NCI-H446 (cell line): Measurements from ENCODE around the gene CRYBA2.

Experiments
- DNase-seq, 2 experiments: peaks; one replicate each; lab custom pipeline; 2025; lab: John Stamatoyannopoulos, UW

Gene CRYBA2, protein sequence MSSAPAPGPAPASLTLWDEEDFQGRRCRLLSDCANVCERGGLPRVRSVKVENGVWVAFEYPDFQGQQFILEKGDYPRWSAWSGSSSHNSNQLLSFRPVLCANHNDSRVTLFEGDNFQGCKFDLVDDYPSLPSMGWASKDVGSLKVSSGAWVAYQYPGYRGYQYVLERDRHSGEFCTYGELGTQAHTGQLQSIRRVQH

DNA sequence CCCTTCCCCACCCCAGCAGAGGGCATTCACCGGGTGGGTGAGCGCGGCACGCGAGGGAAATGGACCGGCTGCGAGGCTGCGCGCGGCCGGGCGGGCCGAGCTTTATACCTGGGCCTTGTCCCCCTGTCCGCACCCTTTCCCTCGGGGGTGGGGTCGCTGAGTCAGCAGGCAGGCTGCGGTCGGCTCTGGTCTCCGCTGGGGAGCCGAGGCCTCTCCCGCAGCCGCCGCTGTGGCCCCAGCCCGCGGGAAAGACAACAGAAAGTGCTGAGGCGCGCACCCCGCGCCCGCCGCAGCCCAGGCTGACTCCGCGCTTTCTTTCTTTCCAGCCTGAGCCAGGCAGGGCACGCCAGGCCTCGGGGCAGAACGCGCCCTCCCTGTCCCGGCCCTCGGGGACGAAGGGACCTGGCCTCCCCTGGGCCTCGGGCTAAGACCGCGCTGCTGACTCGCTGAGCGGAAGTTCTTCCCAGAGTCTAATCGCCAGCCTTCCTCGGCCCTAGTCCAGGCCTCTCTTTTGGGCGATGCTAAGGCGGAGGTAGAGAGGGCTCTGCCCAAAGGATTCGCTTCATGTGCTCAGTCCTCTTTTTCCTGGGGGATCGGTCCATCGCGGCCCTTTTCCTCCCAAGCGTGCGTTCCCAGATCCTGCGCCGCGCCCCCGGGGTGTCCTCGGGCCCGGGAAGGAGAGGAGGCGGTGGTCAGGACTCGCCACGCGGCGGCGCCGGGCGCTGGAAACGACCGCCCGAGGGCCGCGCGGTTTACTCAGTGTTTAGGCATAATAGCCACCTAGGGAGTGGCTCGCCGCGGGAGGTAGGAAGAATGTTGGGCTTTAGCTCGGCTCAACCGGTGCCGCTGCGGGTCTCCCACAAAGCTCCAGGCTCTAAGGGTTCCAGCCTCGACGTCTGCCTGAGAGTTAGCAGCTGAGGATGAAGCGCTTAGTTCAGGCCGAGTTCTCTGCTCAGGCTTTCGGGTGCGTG is at the start of gene CRYBA2:
Gene CRYBA2 (minus strand): TSS at position 78 of the 971 bp plus-strand sequence. CDS start 246 bp downstream, outside the sequence.
- DNase-seq = no peak

DNA sequence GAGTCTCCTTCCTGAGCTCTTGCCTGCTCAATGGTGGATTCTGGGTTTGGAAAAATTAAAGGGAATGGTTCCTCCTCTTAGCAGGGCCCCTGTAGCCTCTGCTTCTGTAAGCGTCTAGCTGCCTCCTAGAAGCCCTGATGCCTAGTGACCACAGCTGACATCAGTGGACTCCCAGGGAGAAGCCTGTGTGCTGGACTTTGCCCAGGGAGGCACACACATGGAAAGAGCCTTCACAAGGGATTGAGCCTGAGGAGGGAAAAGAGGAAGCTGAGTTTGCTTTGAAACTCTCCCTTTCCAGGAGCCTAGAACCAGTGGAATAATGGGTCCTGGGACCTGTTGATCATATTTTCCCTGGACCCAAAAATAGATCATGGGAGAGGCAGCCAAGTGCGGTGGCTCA is 49.5 kb upstream of the CRYBA2 start:
- DNase-seq = no peak

DNA sequence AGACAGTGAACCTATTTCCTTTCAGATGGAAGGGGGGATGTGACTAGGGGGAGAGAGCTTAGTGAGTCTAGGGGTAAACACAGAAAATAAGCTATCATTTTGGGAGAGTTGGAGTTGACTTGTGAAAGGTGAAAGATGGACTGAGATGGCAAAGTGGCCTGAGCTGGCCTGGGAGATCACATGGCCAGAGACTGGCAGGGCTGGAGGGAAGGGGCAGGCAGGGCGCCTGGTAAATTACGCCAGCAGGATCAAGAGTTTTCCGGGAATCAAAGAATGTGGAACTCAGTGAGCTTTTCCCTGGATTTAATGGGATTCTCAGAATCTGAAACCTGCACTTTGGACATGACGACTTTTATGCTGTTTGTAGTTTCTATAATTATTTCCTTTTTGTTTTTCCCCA is 48.9 kb upstream of the CRYBA2 start:
- no peak for DNase-seq

DNA sequence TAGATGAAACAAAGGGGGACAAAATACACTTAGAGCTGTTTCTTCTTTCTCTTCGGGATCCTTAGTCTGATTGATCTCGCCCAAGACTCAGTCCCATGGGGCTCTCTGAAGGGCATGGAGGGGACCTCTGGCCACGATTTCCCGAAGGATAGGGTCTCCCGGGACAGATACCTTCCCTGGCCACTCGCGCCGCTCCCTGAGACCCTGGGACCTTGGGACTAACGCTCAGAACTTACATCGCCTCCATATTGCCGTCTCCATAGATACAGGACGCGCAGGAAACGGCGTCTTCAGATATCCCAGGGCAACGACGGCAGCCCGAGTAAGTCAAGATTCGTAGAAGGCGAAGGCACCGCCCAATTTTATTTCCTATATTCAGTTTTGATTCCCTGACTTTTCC is 48.0 kb upstream of the CRYBA2 start, which contains the start of gene CFAP65:
Gene CFAP65 (minus strand): TSS at position 265 of the 400 bp plus-strand sequence. CDS start 2,468 bp downstream, outside the sequence.
- DNase-seq = peak; percentile 14 to 38

DNA sequence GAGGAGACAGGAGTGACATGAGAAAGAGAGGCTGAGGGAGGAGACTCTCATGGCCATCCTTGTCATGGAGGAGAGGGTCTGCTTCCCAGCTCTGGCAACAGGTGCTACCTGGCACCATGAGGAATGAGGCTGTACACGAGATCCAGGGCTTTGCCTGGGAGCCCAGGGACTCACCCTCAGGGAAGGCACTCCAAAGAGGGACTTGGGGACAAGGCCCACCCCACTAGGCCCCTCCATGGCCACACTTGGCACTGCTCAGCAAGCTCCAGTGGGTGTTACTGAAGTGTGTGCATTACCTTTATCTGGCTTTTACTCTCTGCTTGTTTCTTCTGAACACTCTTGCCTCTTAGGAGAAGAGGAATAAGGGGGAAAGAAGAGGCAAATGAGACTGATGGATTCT is 45.4 kb upstream of the CRYBA2 start:
- DNase-seq = no peak

DNA sequence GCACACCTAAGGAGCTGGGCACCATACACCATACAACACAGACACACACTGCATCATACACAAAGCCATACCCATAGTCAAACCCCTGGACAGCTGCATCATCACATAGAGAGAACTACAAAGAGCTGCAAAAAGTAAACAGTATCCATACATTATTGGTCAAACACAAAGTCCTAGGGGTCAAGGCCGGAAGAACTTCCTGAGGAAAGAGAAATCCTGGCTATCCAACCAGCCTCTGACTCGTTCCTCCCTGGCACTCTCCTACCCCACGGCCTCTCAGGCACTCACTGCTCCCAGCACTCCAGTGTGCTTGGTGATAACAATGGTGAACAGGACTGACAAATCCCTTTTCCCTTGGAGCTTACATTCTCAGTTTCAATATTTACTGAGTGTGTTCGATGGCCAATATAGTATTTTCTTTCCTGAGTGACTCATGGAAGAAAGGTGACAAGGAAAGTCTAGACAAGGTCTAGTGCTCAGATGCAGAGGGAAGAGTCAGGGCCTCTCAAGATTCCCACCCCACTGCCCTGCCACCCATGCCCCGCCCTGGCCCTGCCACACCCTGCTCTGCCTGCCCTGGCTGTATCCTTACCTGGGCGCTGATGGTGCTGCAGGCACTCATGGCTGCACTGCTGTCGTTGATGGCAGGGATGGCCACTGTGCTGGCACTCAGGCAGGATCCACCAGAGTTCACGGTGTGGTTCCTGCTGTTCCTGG is 44.7 kb upstream of the CRYBA2 start:
- no peak for DNase-seq

DNA sequence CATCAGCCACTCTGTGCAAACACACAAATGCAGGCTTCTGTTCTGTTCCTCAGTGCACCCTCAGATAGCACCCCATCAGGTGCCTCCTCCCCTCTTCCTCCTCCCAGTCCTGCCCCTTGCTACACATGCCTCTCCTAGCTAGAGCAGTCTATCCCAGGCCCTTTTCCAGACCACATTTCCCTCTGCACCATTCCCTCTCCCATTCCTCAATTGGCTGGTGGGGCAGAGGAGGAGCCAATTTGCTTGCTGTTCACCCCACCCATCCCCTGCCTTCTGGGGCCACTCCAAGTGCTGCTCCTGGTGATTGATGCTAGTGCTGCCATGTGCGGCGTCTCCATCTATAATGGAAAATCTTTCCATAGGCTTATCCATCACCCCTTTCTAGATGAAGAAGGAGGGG is 42.7 kb upstream of the CRYBA2 start:
- DNase-seq = no peak

DNA sequence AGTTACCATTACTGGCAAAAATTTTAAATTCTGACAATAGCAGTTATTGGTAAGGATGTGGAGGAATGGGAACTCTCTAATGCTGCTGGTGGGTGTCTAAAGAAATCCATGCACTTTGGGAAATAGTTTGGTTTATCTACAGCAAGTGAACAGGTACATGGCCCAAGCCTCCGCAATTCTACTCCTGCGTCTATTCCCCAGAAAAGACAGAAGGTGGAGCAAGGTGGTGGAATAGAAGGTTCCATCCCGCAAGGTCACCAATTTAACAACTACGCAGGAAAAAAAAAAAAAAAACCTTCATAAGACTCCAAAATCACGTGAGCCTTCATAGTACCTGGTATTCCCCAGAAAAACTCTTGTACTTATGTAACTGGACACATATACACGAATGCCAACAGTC is 41.6 kb upstream of the CRYBA2 start:
- DNase-seq = no peak

DNA sequence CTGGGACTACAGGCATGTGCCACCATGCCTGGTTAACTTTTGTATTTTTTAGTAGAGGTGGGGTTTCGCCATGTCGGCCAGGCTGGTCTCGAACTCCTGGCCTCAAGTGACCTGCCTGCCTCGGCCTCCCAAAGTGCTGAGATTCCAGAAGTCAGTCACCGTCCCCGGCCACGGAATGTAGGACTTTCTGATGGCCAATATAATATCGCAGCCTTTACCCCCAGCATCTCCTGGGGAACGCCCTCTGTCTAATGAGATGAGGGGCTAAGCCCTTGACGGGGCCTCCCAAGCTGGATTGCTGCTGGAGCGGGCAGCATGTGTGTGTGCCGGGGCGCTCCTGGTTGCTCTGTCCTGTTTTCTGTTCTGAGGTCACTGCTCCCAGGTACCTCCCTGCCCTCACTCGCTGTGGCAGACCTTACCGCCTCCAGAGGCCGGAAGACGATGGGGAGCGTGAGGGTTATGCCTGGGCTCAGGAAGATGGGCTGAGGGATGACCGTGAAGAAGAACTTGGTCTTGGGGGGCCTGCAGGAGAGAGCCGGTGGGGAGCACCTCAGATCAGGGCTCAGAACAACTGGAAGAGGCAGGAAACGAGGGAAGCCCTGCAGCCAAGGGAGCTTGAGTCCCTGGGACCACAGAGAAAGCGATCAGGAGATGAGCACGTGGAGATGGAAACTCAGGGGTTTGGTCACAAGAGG is 39.0 kb upstream of the CRYBA2 start:
- no peak for DNase-seq

DNA sequence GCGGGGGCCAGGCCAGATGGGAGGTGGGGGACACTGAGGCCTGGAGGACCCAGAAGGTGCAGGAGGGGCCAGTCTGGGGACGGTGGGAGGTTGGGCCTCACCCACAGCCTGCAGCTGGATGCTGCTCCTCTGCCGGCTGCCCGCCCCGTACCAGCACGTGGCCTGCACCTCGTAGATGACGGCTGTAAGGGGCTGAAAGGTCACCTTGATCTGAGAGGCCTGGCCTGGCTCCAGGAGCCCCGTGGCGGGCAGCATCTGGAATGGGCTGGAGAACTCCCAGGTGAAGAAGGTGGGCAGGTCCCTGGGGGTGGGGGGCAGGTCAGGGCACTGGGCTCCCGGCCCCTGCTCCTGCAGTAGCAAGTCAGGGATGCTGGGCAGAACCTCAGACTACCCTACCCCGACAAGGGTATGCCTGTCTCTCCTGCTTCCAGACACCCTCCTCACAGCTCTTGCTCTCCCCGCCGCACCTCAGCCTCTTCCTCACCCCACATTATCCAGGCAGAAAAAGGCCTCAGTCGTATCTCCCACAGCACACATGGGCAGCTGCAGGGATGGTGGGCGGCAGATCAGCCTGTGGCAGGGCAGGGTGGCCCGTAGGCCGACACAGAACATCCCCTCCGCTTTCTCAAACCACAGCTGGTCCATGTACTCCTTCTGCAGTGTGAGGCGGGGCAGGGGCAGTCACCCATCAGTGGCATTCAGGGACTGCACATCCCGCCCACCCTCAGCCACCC is 38.0 kb upstream of the CRYBA2 start:
- no peak for DNase-seq

DNA sequence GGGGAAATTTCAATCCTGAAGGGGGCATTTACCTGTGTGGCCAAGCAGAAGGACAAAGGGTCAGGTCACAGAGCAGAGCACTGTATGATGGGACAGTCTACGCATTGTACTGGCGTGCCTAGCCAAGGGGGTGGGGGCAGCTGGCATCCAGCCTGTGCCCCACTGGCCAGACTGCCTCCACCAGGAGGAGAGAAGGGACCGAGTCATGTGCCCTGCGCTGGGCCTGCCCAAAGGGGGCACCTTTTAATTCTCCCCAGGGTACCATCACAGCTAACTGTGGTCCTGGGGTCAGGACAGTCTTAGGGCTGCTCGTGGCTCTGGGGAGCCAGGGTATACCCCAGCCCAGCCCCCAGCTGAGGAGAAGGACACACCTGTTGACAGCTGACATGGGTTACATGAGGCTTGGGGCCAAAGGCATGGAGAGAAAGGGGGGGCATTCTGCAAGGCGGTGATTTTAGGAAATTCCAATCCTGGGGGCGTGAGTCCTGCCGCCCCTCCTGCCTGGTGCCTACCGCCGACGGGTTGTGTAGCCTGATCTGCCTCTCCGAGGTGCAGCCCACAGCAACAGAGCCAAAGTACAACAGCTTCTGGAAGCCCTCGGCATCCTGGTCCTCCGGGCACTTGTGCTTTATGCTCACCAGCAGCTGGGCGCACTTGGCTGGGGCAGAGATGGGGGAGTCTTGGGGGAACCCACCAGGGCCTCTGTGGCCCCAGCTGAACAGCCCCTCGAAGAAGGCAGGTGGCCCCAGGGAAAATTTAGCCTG is 37.1 kb upstream of the CRYBA2 start:
- no peak for DNase-seq

DNA sequence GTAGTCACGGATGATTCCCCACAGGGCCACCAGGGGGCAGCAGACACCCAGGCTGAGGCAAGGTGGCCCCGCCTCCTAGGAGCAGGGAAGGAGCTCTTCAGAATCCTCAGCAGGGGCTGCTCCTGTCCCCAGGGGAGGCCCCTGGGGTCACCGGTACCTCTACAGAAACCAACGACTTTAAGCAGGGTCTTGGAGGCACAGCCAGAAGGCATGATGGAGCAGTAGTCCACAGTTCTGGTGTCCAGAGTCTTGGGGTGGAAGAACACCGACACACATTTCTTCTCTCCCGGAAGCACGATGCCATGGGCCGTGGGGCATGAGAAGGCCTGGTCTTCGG is 36.6 kb upstream of the CRYBA2 start:
- peak; percentile 34 to 76 for DNase-seq

DNA sequence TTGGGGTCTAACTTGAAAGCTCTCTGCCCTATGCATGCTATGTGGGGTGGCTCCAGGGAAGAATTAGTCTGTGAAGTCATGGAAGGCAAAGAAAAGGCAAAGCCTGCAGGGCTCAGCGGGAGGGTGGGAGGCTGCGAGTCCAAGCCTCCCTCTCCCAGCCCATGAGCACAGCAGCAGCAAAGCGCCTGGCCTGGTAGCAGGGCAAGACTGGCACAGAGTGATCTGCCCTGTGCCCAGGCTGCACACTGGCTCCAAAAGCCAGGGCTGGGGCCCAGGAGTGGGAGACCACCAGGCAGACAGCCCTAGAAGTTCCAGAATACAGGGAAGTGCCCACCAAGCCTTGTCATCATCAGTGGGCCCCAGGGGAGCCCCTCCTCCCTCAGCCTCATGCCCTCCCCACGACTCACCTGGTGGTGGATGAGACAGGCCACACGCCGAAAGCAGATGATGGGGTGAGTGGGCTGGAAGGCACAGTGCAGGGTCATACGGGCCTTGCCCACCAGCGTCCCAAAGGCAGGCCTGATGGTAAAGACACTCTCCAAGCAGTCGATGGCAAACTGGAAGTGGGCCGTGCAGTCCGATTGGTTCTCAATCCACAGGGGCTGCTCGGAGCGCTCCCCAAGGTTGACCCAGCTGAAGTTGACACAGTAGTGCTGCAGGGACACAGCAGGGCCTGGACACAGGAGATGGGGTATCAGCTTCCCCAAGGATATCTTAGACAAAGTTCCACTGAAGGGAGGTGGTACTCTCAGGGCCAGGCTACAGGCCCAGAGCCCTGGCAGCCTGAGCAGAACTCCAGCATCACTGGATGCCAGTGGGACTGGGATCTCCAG is 36.0 kb upstream of the CRYBA2 start:
- no peak for DNase-seq

DNA sequence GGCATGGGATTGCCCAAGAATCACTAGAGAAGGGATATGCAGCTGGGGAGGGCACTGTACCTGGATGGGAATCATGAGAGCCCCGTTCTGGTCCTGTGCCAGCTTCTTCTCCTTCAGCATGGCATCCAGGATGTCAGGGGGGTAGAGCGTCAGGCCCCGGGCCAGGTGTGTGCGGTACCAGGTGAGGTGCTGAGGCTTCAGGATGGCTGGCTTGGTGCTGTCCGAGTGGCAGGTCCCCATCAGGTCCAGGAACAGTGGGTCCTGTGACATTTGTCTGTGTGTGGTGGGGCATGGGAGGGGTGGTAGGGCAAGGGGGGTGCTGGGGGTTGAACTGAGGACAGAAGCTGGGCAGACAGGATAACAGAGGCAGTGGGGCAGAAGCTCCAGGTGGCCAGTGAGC is 34.9 kb upstream of the CRYBA2 start:
- no peak for DNase-seq

DNA sequence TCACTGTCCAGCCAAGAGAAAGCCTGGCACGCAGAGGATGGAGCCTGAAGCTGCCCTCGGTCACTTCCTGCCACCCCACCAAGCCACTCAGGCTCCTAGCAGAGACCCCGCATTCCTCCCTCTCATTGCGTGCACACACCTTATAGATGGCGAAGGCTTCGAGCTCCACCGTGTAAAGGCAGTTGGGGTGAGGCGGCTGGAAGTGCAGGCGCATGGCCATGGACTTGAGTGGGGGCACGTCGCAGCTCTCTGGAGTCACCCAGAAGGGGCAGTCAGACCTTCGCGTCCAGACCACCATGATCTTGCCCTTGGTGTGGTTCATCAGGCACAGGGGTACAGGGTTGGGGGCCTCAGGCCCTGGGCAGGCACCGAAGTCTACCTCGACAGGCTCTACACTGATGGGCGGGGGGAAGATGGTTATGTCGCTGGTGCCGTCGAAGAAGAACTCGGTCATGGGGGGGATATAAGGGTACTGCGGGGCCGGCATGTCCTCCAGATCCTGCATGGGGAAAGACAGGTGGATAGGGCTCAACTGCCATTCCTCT is 34.4 kb upstream of the CRYBA2 start:
- DNase-seq = no peak

DNA sequence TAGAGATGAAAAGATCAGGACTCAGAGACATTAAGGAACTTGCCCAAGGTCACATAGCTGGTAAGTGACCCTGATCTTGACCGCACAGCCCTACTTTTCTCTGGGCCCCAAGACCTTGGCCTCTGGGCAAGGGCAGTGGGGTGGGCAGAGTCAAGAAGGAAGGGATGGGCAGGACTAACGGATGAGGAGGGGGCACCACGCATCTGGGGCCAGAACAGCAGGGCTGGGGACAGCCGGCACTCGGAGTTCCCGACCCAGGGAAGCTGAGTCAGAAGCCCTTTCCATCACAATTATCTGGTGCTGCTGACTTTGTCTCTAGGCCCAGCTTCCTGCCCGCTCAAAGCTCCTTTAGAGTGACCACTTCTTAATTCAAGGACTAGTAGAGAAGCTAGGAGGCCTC is 33.7 kb upstream of the CRYBA2 start:
- DNase-seq = no peak

DNA sequence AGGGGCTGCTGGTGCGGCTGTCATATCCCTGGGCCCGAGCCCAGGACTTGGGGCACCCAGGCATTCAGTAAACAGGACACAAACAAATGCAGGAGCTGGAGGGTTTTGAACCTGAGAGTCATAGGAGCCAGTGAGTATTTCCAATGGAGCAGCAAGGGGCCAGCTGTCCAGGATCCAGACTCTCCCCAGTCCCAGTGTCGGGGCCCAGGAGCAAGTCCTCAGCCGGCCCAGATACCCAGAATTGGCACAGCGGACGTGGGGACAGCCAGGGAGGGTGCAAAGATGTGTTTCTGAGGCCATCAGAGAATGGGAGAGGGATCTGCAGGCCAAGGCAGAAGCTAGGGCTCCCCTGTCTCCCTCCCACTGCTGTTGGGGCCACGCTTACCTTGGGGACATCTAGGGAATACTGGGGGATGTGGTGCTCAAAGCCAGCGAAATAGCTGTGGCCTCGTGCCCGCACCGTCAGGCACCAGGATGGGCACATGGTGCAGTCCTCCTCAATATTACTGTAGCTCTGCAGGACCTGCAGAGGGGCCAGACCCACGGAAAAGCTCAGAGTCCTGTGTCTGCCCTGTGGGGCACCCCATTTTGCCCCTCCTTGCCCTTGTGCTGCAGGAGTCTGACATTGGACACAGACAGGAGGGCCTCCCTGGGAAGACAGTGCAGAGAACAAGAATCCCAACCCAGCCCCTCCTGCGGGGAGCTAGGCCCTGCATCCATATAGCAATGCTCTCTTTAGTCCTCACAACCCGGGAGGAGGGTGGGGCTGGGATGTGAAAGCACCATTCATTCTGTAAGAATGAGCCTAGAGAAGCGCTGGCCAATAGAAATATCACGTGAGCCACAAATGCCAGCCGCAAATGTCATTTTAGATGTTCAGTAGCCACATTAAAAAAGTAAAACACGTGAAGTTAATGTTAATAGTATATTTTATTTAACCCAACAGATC is 32.7 kb upstream of the CRYBA2 start:
- no peak for DNase-seq

DNA sequence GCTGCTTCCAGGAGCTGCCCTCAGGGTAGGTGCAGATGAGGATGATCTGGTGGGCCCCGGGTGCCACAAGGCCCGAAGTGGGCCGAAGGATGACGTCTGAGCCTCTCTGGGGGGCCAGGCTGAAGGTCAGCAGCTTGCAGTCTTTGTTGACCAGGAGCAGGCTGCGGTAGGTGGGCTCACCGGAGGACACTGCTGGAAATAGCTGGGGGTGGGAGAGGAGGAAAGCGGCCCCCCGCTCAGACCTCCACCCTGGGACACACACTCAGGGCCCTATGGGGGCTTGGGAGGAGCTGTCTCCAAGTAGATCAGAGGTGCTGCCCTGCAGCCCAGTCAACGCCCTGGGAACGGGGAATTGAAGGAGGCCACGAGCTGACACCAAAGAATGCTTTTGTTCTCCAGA is 30.8 kb upstream of the CRYBA2 start:
- DNase-seq = no peak
